Vagina (tissue), 2 donors: ENCODE data around the gene PDK4.

Experiments used
- POLR2A ChIP-seq, 2 donors: fragments of 450-650 bp; IDR thresholded peaks; one replicate each; pipeline ENCODE4 v1.6.1; 2017; ENCODE audit warnings: antibody characterized with exemption in 2 of 2, mild to moderate bottlenecking in 2 of 2, moderate library complexity in 2 of 2
- POLR2AphosphoS5 ChIP-seq, 2 donors: sonication (generic); formaldehyde crosslinking; IDR thresholded peaks; one replicate each; pipeline ENCODE4 v1.9.0; 2017; ENCODE audit warnings: antibody characterized with exemption in 2 of 2, mild to moderate bottlenecking in 2 of 2, low read depth in 1 of 2; ENCODE audit not compliant: insufficient read depth in 1 of 2
- TF ChIP-seq, protein P1 (sequence below), 3 experiments: fragments of 450-650 bp in 2 of 3; fragments of 200-600 bp in 1 of 3; sonication (generic) in 1 of 3; IDR thresholded peaks; one replicate each; pipeline ENCODE4 v1.5.1; 2017 to 2019; ENCODE audit warnings: antibody characterized with exemption in 3 of 3, mild to moderate bottlenecking in 2 of 3, moderate library complexity in 2 of 3

DNA sequence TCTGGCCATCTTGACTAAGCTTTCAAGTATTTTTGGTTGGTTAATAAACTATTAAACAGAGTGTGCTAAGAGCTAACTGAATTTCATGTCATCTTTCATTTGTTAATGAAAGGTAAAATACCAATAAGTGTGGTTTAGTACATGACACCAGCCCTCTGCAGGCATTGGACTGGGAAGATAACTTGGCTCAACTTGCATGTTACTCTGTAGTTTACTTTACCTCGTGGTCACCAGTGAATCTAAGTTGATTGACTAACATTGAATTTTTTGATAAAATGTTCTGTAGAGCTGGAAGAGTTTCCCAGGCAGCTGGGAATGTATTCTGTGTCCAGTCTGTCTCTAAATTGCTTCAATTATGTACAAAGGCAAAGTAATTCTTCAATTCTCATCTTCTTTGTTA lies 60.7 kb downstream of the PDK4 start:
- TF ChIP-seq, protein P1, sequence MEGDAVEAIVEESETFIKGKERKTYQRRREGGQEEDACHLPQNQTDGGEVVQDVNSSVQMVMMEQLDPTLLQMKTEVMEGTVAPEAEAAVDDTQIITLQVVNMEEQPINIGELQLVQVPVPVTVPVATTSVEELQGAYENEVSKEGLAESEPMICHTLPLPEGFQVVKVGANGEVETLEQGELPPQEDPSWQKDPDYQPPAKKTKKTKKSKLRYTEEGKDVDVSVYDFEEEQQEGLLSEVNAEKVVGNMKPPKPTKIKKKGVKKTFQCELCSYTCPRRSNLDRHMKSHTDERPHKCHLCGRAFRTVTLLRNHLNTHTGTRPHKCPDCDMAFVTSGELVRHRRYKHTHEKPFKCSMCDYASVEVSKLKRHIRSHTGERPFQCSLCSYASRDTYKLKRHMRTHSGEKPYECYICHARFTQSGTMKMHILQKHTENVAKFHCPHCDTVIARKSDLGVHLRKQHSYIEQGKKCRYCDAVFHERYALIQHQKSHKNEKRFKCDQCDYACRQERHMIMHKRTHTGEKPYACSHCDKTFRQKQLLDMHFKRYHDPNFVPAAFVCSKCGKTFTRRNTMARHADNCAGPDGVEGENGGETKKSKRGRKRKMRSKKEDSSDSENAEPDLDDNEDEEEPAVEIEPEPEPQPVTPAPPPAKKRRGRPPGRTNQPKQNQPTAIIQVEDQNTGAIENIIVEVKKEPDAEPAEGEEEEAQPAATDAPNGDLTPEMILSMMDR (IDR thresholded peaks at IDR 0.05), result no peak
- TF ChIP-seq POLR2AphosphoS5 (IDR thresholded peaks at IDR 0.05; ENCODE audit: insufficient read depth in 1 of 2, low read depth in 1 of 2), result no peak
- no peak for TF ChIP-seq POLR2A (IDR thresholded peaks at IDR 0.05)
